Lower leg skin (tissue), 4 donors: Measurements from ENCODE around the gene SPG11. TPM values are rescaled to one million over a fixed set of nuclear protein-coding genes. Genes with fewer than 3 reads are reported as not detected.

Experiments used
- DNase-seq, 2 donors: peaks; one replicate each; pipeline ENCODE4 v3.0.0-alpha.2; 2019; ENCODE audit warnings: low spot score in 2 of 2
- H3K4me3 ChIP-seq: fragments of 200-600 bp; sonication (generic); 2 replicates; pipeline ENCODE4 v1.5.1; 2017; ENCODE audit warnings: mild to moderate bottlenecking, low read depth; ENCODE audit not compliant: poor library complexity, severe bottlenecking
- POLR2A ChIP-seq, 2 donors: fragments of 450-650 bp; IDR thresholded peaks; one replicate each; pipeline ENCODE4 v1.6.1; 2016 to 2017; ENCODE audit warnings: antibody characterized with exemption in 2 of 2, mild to moderate bottlenecking in 1 of 2, moderate library complexity in 1 of 2
- WGBS, 2 donors: methylation state at CpG; one replicate each; pipeline ENCODE4 v1.1.5; 2018; 5-methylcytosine and 5-hydroxymethylcytosine counted together
- intact Hi-C: fragments of 100-400 bp; cut with DNase I; formaldehyde crosslinking; loops from one replicate; pipeline ENCODE4 v1.15.0; 2023; ENCODE audit warnings: low total_unique reads
- total RNA-seq, 4 donors: library from RNA; depleted of rRNA; stranded (reverse); fragments of >200 nt; gene quantifications; one replicate each; pipeline ENCODE4 v1.1.0, GENCODE V29; 2016
- TF ChIP-seq, protein P1 (sequence below), 3 donors: fragments of 450-650 bp; IDR thresholded peaks; one replicate each; pipeline ENCODE4 v1.5.1; 2016; ENCODE audit warnings: antibody characterized with exemption in 3 of 3, mild to moderate bottlenecking in 3 of 3, moderate library complexity in 2 of 3

The SPG11 gene
- total RNA-seq, 4 donors from 2014 or later = 78.1 to 118 (median 89.7) TPM

DNA sequence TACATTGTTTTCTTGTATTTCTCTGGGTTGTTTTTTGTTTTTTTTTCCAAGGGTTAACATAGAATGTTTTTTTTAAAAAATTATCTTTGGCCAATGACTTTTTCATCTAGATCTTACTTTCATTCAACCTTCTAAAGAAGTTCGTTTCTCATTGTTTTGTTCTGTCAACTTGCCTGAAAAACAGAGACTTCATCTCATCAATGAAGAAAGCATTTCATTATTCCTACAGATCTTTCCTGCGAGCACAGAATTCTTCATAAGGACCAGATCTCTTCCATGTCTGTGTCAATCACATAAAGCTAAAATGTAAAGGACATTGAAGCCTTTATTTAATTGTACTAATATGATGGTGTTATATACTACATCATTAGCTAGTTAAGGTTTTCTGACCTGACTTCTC is 136.2 kb downstream of the SPG11 start:
- TF ChIP-seq, protein P1, sequence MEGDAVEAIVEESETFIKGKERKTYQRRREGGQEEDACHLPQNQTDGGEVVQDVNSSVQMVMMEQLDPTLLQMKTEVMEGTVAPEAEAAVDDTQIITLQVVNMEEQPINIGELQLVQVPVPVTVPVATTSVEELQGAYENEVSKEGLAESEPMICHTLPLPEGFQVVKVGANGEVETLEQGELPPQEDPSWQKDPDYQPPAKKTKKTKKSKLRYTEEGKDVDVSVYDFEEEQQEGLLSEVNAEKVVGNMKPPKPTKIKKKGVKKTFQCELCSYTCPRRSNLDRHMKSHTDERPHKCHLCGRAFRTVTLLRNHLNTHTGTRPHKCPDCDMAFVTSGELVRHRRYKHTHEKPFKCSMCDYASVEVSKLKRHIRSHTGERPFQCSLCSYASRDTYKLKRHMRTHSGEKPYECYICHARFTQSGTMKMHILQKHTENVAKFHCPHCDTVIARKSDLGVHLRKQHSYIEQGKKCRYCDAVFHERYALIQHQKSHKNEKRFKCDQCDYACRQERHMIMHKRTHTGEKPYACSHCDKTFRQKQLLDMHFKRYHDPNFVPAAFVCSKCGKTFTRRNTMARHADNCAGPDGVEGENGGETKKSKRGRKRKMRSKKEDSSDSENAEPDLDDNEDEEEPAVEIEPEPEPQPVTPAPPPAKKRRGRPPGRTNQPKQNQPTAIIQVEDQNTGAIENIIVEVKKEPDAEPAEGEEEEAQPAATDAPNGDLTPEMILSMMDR (IDR thresholded peaks at IDR 0.05) = no peak
- no peak for TF ChIP-seq POLR2A (IDR thresholded peaks at IDR 0.05)
- no peak for DNase-seq
- no peak overlapping the region for H3K4me3 ChIP-seq
- intact Hi-C loops = no loop called here
- WGBS, 2 donors = 79 to 81% methylated on average over 2 of the region's 2 CpGs

DNA sequence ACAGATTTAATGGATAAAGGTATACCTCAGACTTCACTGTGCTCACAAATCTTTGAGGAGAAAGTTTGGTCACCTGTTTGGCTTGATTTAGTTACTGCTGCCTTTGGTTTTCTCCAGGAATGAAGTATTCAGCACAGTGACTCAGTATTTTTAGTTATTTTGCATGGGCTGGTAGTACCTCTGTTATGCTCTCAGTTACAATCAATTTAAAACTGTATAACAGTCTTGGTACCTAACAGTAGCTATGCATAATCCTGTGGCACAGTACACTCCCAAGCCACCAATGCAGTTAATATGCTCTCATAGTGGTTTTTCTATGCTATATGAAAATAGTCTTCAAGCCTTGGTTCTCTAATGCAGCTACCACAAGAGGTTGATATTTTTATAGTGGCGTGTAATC is 138.4 kb downstream of the SPG11 start:
- WGBS, 2 donors = 96 to 97% methylated on average over 1 of the region's 1 CpG

DNA sequence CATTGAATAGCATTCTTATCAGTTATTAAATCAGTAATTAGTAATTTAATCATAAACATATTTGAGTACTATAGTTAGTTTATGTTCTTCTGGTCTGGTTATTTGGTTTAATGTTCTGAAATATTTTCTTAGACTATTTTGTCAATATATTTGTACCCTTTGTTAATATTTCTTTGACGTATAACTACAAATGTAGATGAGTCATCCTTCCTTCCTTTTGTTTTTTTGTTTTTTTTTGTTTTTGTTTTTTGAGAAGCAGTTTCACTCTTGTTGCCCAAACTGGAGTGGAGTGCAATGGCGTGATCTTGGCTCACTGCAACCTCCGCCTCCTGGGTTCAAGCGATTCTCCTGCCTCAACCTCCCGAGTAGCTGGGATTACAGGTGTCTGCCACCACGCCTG is 143.9 kb downstream of the SPG11 start:
- TF ChIP-seq, protein P1 (IDR thresholded peaks at IDR 0.05) = no peak
- WGBS, 2 donors = 92 to 94% methylated on average over 6 of the region's 6 CpGs
- DNase-seq = no peak
- intact Hi-C loops = no loop called here
- H3K4me3 ChIP-seq = no peak overlapping the region

More for the DNA sequence above, 138.4 kb downstream of the SPG11 start:
- TF ChIP-seq, protein P1 (IDR thresholded peaks at IDR 0.05) = no peak
- TF ChIP-seq POLR2A (IDR thresholded peaks at IDR 0.05) = no peak
- no peak overlapping the region for H3K4me3 ChIP-seq
- DNase-seq = no peak
- intact Hi-C loops = no loop called here

DNA sequence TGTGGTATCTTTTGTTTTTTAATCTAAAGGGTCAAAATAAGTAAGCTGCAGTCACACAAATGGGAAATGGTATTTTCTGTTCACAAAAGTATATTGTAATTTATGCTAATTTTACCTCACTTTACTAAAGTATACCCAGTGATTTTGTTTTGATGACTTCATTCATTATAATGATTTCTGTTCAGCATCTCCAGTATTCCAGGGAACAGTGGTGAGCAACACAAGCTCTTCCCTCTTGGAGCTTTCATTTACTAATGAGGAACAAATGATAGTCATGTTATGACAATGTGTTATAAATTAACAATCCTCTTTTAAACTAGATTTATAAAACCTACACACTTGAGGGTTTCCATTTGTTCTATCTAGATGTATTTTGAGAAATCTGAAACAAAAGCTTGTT is 147.0 kb downstream of the SPG11 start:
- no peak for DNase-seq
- no peak overlapping the region for H3K4me3 ChIP-seq
- intact Hi-C loops = no loop called here
- TF ChIP-seq, protein P1 (IDR thresholded peaks at IDR 0.05) = no peak
- TF ChIP-seq POLR2A (IDR thresholded peaks at IDR 0.05) = no peak

Other genes starting within 250 kb of the SPG11 start
- 10 to 100 TPM; 26.5 to 54.2 (median 45.9) TPM for gene CTDSPL2, start 236.0 kb downstream of the SPG11 start, total RNA-seq
- gene EIF3J, start 126.5 kb downstream of the SPG11 start, total RNA-seq = 10 to 100 TPM; 35.1 to 45.2 (median 42.3) TPM
- 1 to 10 TPM in 1 of 4 donors, under 1 TPM in 3; 0.30 to 1.4 (median 0.33) TPM for gene PATL2, start 47.7 kb upstream of the SPG11 start, total RNA-seq
- 1,000 to 10,000 TPM; 2,406 to 3,013 (median 2,777) TPM for gene B2M, start 47.9 kb upstream of the SPG11 start, total RNA-seq
- gene TRIM69, start 72.9 kb upstream of the SPG11 start, total RNA-seq = 10 to 100 TPM in 1 of 4 donors, 1 to 10 TPM in 3; 7.3 to 13.6 (median 8.6) TPM